ENCODE data around the gene R3HDM2. TPM values are rescaled to one million over a fixed set of nuclear protein-coding genes. Genes with fewer than 3 reads are reported as not detected.

Gene R3HDM2
- total RNA-seq, 1 experiment from 2014 or later: 64.0 TPM

DNA sequence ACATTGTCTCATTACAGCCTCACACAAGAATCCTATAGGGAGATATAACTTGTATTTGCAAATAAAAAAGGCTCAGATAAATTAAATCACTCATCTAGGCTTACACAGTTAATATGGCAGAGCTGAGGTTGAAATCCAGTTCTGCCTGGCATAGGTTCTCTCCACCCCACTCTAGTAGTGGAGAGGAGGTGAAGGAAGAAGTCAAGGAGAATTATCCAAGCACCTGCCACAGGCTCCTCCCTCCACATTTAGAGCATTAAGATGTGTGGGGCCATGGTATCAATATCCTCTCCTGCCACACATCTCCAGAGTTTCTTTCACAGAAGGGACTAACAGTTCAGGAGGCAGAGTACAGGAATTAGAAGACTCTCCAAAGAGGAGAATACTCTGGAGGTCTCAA, 157.3 kb downstream of the R3HDM2 start:
- Histone ChIP-seq H3K9me3 (ENCODE audit: low read depth, low read length, poor library complexity, severe bottlenecking) (no peaks in the 10 kb centered on the region), H3K4me1 (ENCODE audit: insufficient read depth, low read length, poor library complexity, severe bottlenecking) (no peaks in the 10 kb centered on the region), H3K27ac (ENCODE audit: low read depth, low read length, poor library complexity, severe bottlenecking) (no peak overlapping the region), H3K36me3 (ENCODE audit: insufficient read depth, low read length, poor library complexity, severe bottlenecking) (peaks cover 30% of the 10 kb centered on the region), H3K4me3 (ENCODE audit: low read depth, low read length, poor library complexity, severe bottlenecking) (no peak overlapping the region), H3K27me3 (replicated peaks; ENCODE audit: insufficient read depth, low read depth, low read length, poor library complexity) (no peaks in the 10 kb centered on the region)
- BruUV-seq (replicated peaks): no TSS peak
- ChIA-PET CTCF (interaction anchor here (0.6 kb wide), 1 partner anchor 61 kb away, joined by 3 read pairs; no protein-coding TSS in a partner anchor), POLR2A (ENCODE audit: low non-redundant PET) (no interaction called here)
- no peak for TF ChIP-seq EZH2 (IDR thresholded peaks at IDR 0.05; ENCODE audit: borderline replicate concordance, low read depth, low read length, poor library complexity, severe bottlenecking)
- TF ChIP-seq, protein P1, sequence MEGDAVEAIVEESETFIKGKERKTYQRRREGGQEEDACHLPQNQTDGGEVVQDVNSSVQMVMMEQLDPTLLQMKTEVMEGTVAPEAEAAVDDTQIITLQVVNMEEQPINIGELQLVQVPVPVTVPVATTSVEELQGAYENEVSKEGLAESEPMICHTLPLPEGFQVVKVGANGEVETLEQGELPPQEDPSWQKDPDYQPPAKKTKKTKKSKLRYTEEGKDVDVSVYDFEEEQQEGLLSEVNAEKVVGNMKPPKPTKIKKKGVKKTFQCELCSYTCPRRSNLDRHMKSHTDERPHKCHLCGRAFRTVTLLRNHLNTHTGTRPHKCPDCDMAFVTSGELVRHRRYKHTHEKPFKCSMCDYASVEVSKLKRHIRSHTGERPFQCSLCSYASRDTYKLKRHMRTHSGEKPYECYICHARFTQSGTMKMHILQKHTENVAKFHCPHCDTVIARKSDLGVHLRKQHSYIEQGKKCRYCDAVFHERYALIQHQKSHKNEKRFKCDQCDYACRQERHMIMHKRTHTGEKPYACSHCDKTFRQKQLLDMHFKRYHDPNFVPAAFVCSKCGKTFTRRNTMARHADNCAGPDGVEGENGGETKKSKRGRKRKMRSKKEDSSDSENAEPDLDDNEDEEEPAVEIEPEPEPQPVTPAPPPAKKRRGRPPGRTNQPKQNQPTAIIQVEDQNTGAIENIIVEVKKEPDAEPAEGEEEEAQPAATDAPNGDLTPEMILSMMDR (conservative IDR thresholded peaks at IDR 0.05; ENCODE audit: low read depth, low read length): no peak
- intact Hi-C loops (cut with micrococcal nuclease; ENCODE audit: unreplicated experiment): no loop called here
- no peak for DNase-seq (ENCODE audit: low spot score)

DNA sequence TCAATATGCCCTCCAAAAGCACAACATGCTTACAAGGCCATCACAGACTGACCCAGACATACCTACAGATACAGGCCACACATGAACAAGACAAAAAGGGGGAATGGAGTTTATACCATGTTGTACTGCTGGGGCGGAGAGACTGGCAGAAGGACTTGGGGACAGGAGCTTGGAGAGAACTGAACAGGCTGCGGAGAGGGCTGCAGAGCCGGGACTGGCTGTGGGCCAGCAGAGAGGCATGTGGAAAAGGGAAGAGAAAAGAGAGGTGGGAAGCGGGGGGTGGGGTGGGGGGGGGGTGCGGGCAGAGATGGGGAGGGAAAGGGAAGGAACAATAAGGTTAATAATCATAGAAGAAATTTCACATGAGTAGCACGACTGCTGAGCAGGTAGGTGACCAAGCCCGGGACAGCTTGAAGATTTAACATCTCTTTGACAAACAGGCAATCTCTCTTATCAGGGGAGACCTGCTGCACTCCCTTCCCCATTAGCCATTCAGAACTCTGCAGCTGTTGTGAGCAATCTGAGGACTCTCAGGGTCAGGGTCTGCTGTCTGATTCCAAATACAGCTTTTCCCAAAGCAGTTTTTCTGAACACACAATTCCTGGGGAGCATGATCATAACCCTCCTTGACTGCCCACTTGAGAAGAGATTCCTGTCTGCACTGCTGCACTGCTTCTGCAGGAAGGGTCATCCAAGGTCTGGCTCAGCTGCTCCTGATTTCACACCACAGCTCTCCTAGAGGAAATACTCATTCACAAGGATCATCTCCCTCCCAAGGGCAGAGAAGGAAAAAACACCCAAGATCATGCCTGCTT, 158.3 kb downstream of the R3HDM2 start:
- H3K4me3 ChIP-seq (ENCODE audit: low read depth, low read length, poor library complexity, severe bottlenecking): no peak overlapping the region
- CTCF ChIA-PET: interaction anchor here (0.9 kb wide), 1 partner anchor 29 kb away, joined by 10 read pairs; no protein-coding TSS in a partner anchor
- no peaks in the 10 kb centered on the region for H3K9me3 ChIP-seq (ENCODE audit: low read depth, low read length, poor library complexity, severe bottlenecking)
- no TSS peak for BruUV-seq (replicated peaks)
- intact Hi-C loops (cut with micrococcal nuclease; ENCODE audit: unreplicated experiment): no loop called here
- no peaks in the 10 kb centered on the region for H3K4me1 ChIP-seq (ENCODE audit: insufficient read depth, low read length, poor library complexity, severe bottlenecking)
- DNase-seq (ENCODE audit: low spot score): no peak
- POLR2A ChIA-PET (ENCODE audit: low non-redundant PET): no interaction called here
- TF ChIP-seq, protein P1 (conservative IDR thresholded peaks at IDR 0.05; ENCODE audit: low read depth, low read length): no peak
- no peak for TF ChIP-seq EZH2 (IDR thresholded peaks at IDR 0.05; ENCODE audit: borderline replicate concordance, low read depth, low read length, poor library complexity, severe bottlenecking)
- H3K27ac ChIP-seq (ENCODE audit: low read depth, low read length, poor library complexity, severe bottlenecking): no peak overlapping the region
- H3K27me3 ChIP-seq (replicated peaks; ENCODE audit: insufficient read depth, low read depth, low read length, poor library complexity): no peaks in the 10 kb centered on the region
- peaks cover 36% of the 10 kb centered on the region for H3K36me3 ChIP-seq (ENCODE audit: insufficient read depth, low read length, poor library complexity, severe bottlenecking)

DNA sequence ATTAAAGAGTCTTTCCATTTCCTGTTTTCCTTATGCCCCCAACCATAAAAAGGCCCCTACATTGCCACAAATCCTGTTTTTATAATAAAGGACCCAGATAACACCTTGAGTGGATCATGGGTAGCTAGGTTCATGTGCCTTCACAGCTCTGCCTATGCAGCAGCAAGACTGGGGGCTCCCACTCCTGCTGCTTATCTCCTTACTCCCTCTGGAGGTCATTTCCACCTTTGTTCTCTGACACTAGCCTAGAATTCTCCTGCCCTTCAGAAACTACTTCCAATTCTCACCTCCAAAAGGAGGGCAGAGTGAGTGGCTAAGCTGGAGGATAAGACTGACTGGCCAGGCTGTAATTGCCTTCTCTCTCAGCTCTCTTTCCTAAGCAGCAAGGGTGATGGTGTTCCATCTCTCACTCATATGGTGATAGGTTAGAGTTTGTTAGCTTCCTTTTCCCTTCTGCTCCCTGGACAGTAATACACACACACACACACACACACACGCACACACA, 159.8 kb downstream of the R3HDM2 start:
- H3K9me3 ChIP-seq (ENCODE audit: low read depth, low read length, poor library complexity, severe bottlenecking): no peaks in the 10 kb centered on the region
- no TSS peak for BruUV-seq (replicated peaks)
- no peaks in the 10 kb centered on the region for H3K27me3 ChIP-seq (replicated peaks; ENCODE audit: insufficient read depth, low read depth, low read length, poor library complexity)
- intact Hi-C loops (cut with micrococcal nuclease; ENCODE audit: unreplicated experiment): no loop called here
- CTCF ChIA-PET: interaction anchor here (1.0 kb wide), 1 partner anchor 29 kb away, joined by 3 read pairs; no protein-coding TSS in a partner anchor
- no peaks in the 10 kb centered on the region for H3K4me1 ChIP-seq (ENCODE audit: insufficient read depth, low read length, poor library complexity, severe bottlenecking)
- no peak overlapping the region for H3K4me3 ChIP-seq (ENCODE audit: low read depth, low read length, poor library complexity, severe bottlenecking)
- no peak overlapping the region for H3K27ac ChIP-seq (ENCODE audit: low read depth, low read length, poor library complexity, severe bottlenecking)
- H3K36me3 ChIP-seq (ENCODE audit: insufficient read depth, low read length, poor library complexity, severe bottlenecking): peaks cover 41% of the 10 kb centered on the region
- TF ChIP-seq, protein P1 (conservative IDR thresholded peaks at IDR 0.05; ENCODE audit: low read depth, low read length): no peak
- TF ChIP-seq EZH2 (IDR thresholded peaks at IDR 0.05; ENCODE audit: borderline replicate concordance, low read depth, low read length, poor library complexity, severe bottlenecking): no peak
- DNase-seq (ENCODE audit: low spot score): no peak
- POLR2A ChIA-PET (ENCODE audit: low non-redundant PET): interaction anchor here (0.7 kb wide), 1 partner anchor 181 kb away, joined by 4 read pairs; no protein-coding TSS in a partner anchor

Data from A673 (cell line).